ENCODE measurements around the gene MRPL19.
A peak's percentile ranks its signal among the peaks of the same experiment; 100 is the strongest.

DNA sequence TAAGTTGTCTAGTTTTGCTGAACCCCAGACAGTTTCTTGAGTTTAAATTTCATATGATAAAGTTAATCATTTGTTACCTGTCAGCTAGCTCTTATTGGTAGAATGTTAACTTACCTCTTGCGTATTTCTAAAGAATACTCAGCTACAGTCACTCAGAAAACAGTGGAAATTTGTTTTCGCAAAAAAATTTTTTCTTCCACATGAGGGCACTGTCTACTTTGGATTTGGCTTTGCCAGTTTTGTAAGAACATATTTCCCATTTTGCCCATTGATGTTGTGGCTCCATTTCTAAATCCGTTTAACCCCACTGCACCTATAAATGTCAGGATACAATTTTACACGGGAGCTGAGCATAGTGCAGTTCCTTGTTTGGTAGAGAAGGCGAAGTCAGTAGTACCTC is 83.3 kb downstream of the MRPL19 start:
- TF ChIP-seq, protein P1, sequence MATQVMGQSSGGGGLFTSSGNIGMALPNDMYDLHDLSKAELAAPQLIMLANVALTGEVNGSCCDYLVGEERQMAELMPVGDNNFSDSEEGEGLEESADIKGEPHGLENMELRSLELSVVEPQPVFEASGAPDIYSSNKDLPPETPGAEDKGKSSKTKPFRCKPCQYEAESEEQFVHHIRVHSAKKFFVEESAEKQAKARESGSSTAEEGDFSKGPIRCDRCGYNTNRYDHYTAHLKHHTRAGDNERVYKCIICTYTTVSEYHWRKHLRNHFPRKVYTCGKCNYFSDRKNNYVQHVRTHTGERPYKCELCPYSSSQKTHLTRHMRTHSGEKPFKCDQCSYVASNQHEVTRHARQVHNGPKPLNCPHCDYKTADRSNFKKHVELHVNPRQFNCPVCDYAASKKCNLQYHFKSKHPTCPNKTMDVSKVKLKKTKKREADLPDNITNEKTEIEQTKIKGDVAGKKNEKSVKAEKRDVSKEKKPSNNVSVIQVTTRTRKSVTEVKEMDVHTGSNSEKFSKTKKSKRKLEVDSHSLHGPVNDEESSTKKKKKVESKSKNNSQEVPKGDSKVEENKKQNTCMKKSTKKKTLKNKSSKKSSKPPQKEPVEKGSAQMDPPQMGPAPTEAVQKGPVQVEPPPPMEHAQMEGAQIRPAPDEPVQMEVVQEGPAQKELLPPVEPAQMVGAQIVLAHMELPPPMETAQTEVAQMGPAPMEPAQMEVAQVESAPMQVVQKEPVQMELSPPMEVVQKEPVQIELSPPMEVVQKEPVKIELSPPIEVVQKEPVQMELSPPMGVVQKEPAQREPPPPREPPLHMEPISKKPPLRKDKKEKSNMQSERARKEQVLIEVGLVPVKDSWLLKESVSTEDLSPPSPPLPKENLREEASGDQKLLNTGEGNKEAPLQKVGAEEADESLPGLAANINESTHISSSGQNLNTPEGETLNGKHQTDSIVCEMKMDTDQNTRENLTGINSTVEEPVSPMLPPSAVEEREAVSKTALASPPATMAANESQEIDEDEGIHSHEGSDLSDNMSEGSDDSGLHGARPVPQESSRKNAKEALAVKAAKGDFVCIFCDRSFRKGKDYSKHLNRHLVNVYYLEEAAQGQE (IDR thresholded peaks at IDR 0.05; ENCODE audit: unreplicated experiment), result no peak
- TF ChIP-seq, protein P2, sequence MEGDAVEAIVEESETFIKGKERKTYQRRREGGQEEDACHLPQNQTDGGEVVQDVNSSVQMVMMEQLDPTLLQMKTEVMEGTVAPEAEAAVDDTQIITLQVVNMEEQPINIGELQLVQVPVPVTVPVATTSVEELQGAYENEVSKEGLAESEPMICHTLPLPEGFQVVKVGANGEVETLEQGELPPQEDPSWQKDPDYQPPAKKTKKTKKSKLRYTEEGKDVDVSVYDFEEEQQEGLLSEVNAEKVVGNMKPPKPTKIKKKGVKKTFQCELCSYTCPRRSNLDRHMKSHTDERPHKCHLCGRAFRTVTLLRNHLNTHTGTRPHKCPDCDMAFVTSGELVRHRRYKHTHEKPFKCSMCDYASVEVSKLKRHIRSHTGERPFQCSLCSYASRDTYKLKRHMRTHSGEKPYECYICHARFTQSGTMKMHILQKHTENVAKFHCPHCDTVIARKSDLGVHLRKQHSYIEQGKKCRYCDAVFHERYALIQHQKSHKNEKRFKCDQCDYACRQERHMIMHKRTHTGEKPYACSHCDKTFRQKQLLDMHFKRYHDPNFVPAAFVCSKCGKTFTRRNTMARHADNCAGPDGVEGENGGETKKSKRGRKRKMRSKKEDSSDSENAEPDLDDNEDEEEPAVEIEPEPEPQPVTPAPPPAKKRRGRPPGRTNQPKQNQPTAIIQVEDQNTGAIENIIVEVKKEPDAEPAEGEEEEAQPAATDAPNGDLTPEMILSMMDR (conservative IDR thresholded peaks at IDR 0.05; ENCODE audit: low read depth in 2 of 2), result peak; percentile 52 to 53
- TF ChIP-seq CREB1 (CRISPR knock-in tag; IDR thresholded peaks at IDR 0.05; ENCODE audit: low read depth) (no peak), POLR2AphosphoS5 (IDR thresholded peaks at IDR 0.05; ENCODE audit: low read depth) (no peak), EZH2 (IDR thresholded peaks at IDR 0.05; ENCODE audit: low read depth, unreplicated experiment) (no peak), EZH2phosphoT487 (IDR thresholded peaks at IDR 0.05; ENCODE audit: unreplicated experiment) (no peak), NANOG (IDR thresholded peaks at IDR 0.05; ENCODE audit: borderline replicate concordance) (no peak), STAT1 (IDR thresholded peaks at IDR 0.05; ENCODE audit: unreplicated experiment) (no peak), ZNF114 (CRISPR knock-in tag; IDR thresholded peaks at IDR 0.05) (no peak), ZNF331 (CRISPR knock-in tag; IDR thresholded peaks at IDR 0.05; ENCODE audit: low read depth) (no peak)

Data from GM23338 (cell line).